HepG2 (cell line): ENCODE measurements around the gene ATG16L2. TPM values are rescaled to one million over a fixed set of nuclear protein-coding genes. Genes with fewer than 3 reads are reported as not detected.

Experiments
- BRD4 ChIP-seq: sonication (generic); formaldehyde crosslinking; IDR thresholded peaks from 2 replicates; pipeline ENCODE4 v1.4.0; 2020; ENCODE audit warnings: missing genetic modification reagents
- GABPB1 ChIP-seq: IDR thresholded peaks from 2 replicates; pipeline ENCODE4 v1.6.1; 2016; ENCODE audit warnings: mild to moderate bottlenecking, missing genetic modification reagents, moderate library complexity, missing compliant biosample characterization
- HNRNPL ChIP-seq: fragments of 200-400 bp; formaldehyde crosslinking; IDR thresholded peaks from 2 replicates; pipeline ENCODE4 v1.6.1; 2017; ENCODE audit warnings: mild to moderate bottlenecking, low read depth, low read length
- MYC ChIP-seq: sonication (generic); formaldehyde crosslinking; IDR thresholded peaks from 2 replicates; pipeline ENCODE4 v1.9.0; 2021; ENCODE audit warnings: missing genetic modification reagents, borderline replicate concordance
- POLR2G ChIP-seq: fragments of 200-400 bp; formaldehyde crosslinking; IDR thresholded peaks from 2 replicates; pipeline ENCODE4 v1.6.1; 2018; ENCODE audit warnings: mild to moderate bottlenecking, low read depth, low read length, moderate library complexity
- ZNF329 ChIP-seq: sonication (generic); formaldehyde crosslinking; IDR thresholded peaks from 2 replicates; pipeline ENCODE4 v1.9.0; 2021; ENCODE audit warnings: low read depth, mild to moderate bottlenecking, missing genetic modification reagents
- polyA plus RNA-seq, 8 experiments: library from polyadenylated mRNA; depleted of rRNA in 3 of 8; stranded (reverse) in 7 of 8; unstranded in 1 of 8; fragments of >200 nt; fragmentation: Illumina TruSeq in 4 of 8; extraction: Trizol in 4 of 8; gene quantifications; 2 replicates each; pipeline versions ENCODE4 v1.2.1 to v1.2.3, GENCODE V29; 2011 to 2016; ENCODE audit warnings: low read depth in 4 of 8, missing spikeins in 1 of 8, mixed read lengths in 1 of 8; ENCODE audit not compliant: insufficient read depth in 1 of 8
- total RNA-seq, 5 experiments: library from RNA; depleted of rRNA; stranded (reverse); fragments of >200 nt; fragmentation: Illumina TruSeq; extraction: Trizol; gene quantifications; 2 replicates each; pipeline ENCODE4 v1.2.3, GENCODE V29; 2016; ENCODE audit warnings: low read depth in 1 of 5
- TF ChIP-seq, protein P1 (sequence below): sonication (generic); formaldehyde crosslinking; IDR thresholded peaks from 2 replicates; pipeline ENCODE4 v1.5.1; 2020; ENCODE audit warnings: missing genetic modification reagents, mild to moderate bottlenecking, borderline replicate concordance
- TF ChIP-seq, protein P2 (sequence below): sonication (generic); formaldehyde crosslinking; IDR thresholded peaks from 2 replicates; pipeline ENCODE4 v1.5.1; 2020; ENCODE audit warnings: mild to moderate bottlenecking, missing genetic modification reagents, moderate library complexity

ATG16L2 gene
- total and polyA plus RNA-seq, 2 of the 13 experiments (the other 11 are each of a cell fraction or from before 2014, with no cell fraction given): 6.2 to 14.8 TPM

DNA sequence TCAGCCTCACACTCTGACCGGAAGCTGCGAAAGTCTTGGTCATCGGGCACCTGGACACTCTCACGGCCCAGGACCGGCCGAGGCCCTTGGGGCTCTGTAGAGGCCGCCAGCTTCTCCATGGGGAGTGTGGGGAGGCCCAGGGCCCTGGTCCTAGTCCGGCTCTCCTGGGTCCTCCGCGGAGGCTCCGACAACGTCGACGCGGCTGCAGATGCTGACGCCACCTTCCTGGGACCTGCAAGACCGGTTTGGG is 33.2 kb upstream of the ATG16L2 start (continued):
- peak; percentile 37; the same call in 1 of the 2 replicates for TF ChIP-seq POLR2G
- TF ChIP-seq GABPB1 (CRISPR knock-in tag): peak; percentile 71
- TF ChIP-seq, protein P1, sequence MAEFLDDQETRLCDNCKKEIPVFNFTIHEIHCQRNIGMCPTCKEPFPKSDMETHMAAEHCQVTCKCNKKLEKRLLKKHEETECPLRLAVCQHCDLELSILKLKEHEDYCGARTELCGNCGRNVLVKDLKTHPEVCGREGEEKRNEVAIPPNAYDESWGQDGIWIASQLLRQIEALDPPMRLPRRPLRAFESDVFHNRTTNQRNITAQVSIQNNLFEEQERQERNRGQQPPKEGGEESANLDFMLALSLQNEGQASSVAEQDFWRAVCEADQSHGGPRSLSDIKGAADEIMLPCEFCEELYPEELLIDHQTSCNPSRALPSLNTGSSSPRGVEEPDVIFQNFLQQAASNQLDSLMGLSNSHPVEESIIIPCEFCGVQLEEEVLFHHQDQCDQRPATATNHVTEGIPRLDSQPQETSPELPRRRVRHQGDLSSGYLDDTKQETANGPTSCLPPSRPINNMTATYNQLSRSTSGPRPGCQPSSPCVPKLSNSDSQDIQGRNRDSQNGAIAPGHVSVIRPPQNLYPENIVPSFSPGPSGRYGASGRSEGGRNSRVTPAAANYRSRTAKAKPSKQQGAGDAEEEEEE (CRISPR knock-in tag): no peak
- 0 out of 2 replicates have a peak, but pooled peaks have one; percentile 27 for TF ChIP-seq HNRNPL
- TF ChIP-seq, protein P2, sequence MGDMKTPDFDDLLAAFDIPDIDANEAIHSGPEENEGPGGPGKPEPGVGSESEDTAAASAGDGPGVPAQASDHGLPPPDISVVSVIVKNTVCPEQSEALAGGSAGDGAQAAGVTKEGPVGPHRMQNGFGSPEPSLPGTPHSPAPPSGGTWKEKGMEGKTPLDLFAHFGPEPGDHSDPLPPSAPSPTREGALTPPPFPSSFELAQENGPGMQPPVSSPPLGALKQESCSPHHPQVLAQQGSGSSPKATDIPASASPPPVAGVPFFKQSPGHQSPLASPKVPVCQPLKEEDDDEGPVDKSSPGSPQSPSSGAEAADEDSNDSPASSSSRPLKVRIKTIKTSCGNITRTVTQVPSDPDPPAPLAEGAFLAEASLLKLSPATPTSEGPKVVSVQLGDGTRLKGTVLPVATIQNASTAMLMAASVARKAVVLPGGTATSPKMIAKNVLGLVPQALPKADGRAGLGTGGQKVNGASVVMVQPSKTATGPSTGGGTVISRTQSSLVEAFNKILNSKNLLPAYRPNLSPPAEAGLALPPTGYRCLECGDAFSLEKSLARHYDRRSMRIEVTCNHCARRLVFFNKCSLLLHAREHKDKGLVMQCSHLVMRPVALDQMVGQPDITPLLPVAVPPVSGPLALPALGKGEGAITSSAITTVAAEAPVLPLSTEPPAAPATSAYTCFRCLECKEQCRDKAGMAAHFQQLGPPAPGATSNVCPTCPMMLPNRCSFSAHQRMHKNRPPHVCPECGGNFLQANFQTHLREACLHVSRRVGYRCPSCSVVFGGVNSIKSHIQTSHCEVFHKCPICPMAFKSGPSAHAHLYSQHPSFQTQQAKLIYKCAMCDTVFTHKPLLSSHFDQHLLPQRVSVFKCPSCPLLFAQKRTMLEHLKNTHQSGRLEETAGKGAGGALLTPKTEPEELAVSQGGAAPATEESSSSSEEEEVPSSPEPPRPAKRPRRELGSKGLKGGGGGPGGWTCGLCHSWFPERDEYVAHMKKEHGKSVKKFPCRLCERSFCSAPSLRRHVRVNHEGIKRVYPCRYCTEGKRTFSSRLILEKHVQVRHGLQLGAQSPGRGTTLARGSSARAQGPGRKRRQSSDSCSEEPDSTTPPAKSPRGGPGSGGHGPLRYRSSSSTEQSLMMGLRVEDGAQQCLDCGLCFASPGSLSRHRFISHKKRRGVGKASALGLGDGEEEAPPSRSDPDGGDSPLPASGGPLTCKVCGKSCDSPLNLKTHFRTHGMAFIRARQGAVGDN (CRISPR knock-in tag): peak; percentile 74
- TF ChIP-seq ZNF329 (CRISPR knock-in tag): no peak
- peak; percentile 16; the same call in 1 of the 2 replicates for TF ChIP-seq MYC (CRISPR knock-in tag)
- TF ChIP-seq BRD4 (CRISPR knock-in tag): no peak
